ENCODE measurements around the gene SOX18.

Gene SOX18

GRCh38 chr20:64051561-64052325 is 2.3 kb upstream of the SOX18 start:
- Mint-ChIP-seq H3K4me3 (no peak overlapping the region), H3K9me3 (no peaks in the 10 kb centered on the region), H3K36me3 (no peaks in the 10 kb centered on the region), H3K27me3 (peaks cover 6% of the 10 kb centered on the region), H3K4me1 (peaks cover 6% of the 10 kb centered on the region), H3K27ac (no peak overlapping the region)

GRCh38 chr20:64051033-64051452 is 1.6 kb upstream of the SOX18 start:
- Mint-ChIP-seq H3K4me3 (no peak overlapping the region), H3K36me3 (no peaks in the 10 kb centered on the region), H3K27ac (no peak overlapping the region), H3K4me1 (peaks cover 13% of the 10 kb centered on the region), H3K9me3 (no peaks in the 10 kb centered on the region), H3K27me3 (peaks cover 7% of the 10 kb centered on the region)

GRCh38 chr20:64050261-64051032 is 1.0 kb upstream of the SOX18 start:
- Mint-ChIP-seq H3K36me3 (no peaks in the 10 kb centered on the region), H3K4me3 (no peak overlapping the region), H3K27me3 (peaks cover 7% of the 10 kb centered on the region), H3K9me3 (no peaks in the 10 kb centered on the region), H3K27ac (no peak overlapping the region), H3K4me1 (peaks cover 18% of the 10 kb centered on the region)

GRCh38 chr20:64049878-64050260 is 430 bp upstream of the SOX18 start:
- H3K9me3 Mint-ChIP-seq: no peaks in the 10 kb centered on the region
- peak overlapping the region; percentile 19 for H3K4me3 Mint-ChIP-seq

GRCh38 chr20:64048402-64049044 is 916 bp downstream of the SOX18 start:
- no peak overlapping the region for H3K4me3 Mint-ChIP-seq
- H3K36me3 Mint-ChIP-seq: no peaks in the 10 kb centered on the region
- H3K9me3 Mint-ChIP-seq: no peaks in the 10 kb centered on the region
- peaks cover 5% of the 10 kb centered on the region for H3K27me3 Mint-ChIP-seq
- H3K27ac Mint-ChIP-seq: no peak overlapping the region
- H3K4me1 Mint-ChIP-seq: peaks cover 36% of the 10 kb centered on the region

More at GRCh38 chr20:64049878-64050260, 430 bp upstream of the SOX18 start:
- Mint-ChIP-seq H3K27me3 (peaks cover 7% of the 10 kb centered on the region), H3K36me3 (no peaks in the 10 kb centered on the region), H3K4me1 (peaks cover 23% of the 10 kb centered on the region), H3K27ac (no peak overlapping the region)

- Mint-ChIP-seq H3K36me3 (no peaks in the 10 kb centered on the region), H3K9me3 (no peaks in the 10 kb centered on the region), H3K27ac (peak overlapping the region; percentile 30), H3K4me1 (peaks cover 37% of the 10 kb centered on the region), H3K4me3 (peak overlapping the region; percentile 54), H3K27me3 (peaks cover 3% of the 10 kb centered on the region)
These were observed 1.5 kb downstream of the SOX18 start for GRCh38 chr20:64047968-64048401.

- no peaks in the 10 kb centered on the region for H3K9me3 Mint-ChIP-seq
- H3K27ac Mint-ChIP-seq: peak overlapping the region; percentile 23
- peaks cover 3% of the 10 kb centered on the region for H3K27me3 Mint-ChIP-seq
- H3K4me3 Mint-ChIP-seq: peak overlapping the region; percentile 26
- H3K36me3 Mint-ChIP-seq: no peaks in the 10 kb centered on the region
- peaks cover 37% of the 10 kb centered on the region for H3K4me1 Mint-ChIP-seq
These were observed 2.4 kb downstream of the SOX18 start for GRCh38 chr20:64047046-64047389.

GRCh38 chr20:64045346-64046011 is 4.0 kb downstream of the SOX18 start:
- no peak overlapping the region for H3K4me3 Mint-ChIP-seq
- H3K4me1 Mint-ChIP-seq: peaks cover 45% of the 10 kb centered on the region

GRCh38 chr20:64044484-64045247 is 4.8 kb downstream of the SOX18 start:
- Mint-ChIP-seq H3K4me1 (peaks cover 53% of the 10 kb centered on the region), H3K9me3 (no peaks in the 10 kb centered on the region), H3K27me3 (peaks cover 1% of the 10 kb centered on the region), H3K4me3 (no peak overlapping the region), H3K27ac (peak overlapping the region; percentile 84), H3K36me3 (no peaks in the 10 kb centered on the region)

More at GRCh38 chr20:64045346-64046011, 4.0 kb downstream of the SOX18 start:
- Mint-ChIP-seq H3K27me3 (peaks cover 1% of the 10 kb centered on the region), H3K36me3 (no peaks in the 10 kb centered on the region), H3K27ac (peak overlapping the region; percentile 47), H3K9me3 (no peaks in the 10 kb centered on the region)

GRCh38 chr20:64043768-64044167 is 5.7 kb downstream of the SOX18 start:
- Mint-ChIP-seq H3K27ac (peak overlapping the region; percentile 84), H3K4me3 (peak overlapping the region; percentile 73), H3K9me3 (no peaks in the 10 kb centered on the region), H3K36me3 (no peaks in the 10 kb centered on the region), H3K4me1 (peaks cover 56% of the 10 kb centered on the region), H3K27me3 (peaks cover 1% of the 10 kb centered on the region)

GRCh38 chr20:64042054-64042781 is 7.2 kb downstream of the SOX18 start:
- Mint-ChIP-seq H3K36me3 (no peaks in the 10 kb centered on the region), H3K4me3 (peak overlapping the region; percentile 85), H3K27ac (peak overlapping the region; percentile 92), H3K9me3 (no peaks in the 10 kb centered on the region), H3K27me3 (peaks cover 1% of the 10 kb centered on the region), H3K4me1 (peaks cover 61% of the 10 kb centered on the region)

GRCh38 chr20:64041781-64042053 is 7.7 kb downstream of the SOX18 start:
- Mint-ChIP-seq H3K27ac (no peak overlapping the region), H3K9me3 (no peaks in the 10 kb centered on the region), H3K4me1 (peaks cover 63% of the 10 kb centered on the region), H3K27me3 (peaks cover under 1% of the 10 kb centered on the region), H3K36me3 (no peaks in the 10 kb centered on the region), H3K4me3 (peak overlapping the region; percentile 85)

- Mint-ChIP-seq H3K9me3 (no peaks in the 10 kb centered on the region), H3K27me3 (no peaks in the 10 kb centered on the region), H3K4me3 (peak overlapping the region; percentile 85), H3K36me3 (no peaks in the 10 kb centered on the region), H3K27ac (peak overlapping the region; percentile 57), H3K4me1 (peaks cover 58% of the 10 kb centered on the region)
These were observed 8.2 kb downstream of the SOX18 start for GRCh38 chr20:64041040-64041780.

All from activated naive CD4-positive, alpha-beta T cell treated with anti-CD3 and anti-CD28 coated beads, Interleukin-2, amount 50 U/mL, for 24 hours (primary cell).